GM23338 (cell line): ENCODE results near the gene AKAP17A. TPM values are rescaled to one million over a fixed set of nuclear protein-coding genes. Genes with fewer than 3 reads are reported as not detected.

Source experiments
- ATAC-seq: fragments of 200-7000 bp; cut with Tn5 transposase; 3 replicates; pipeline ENCODE4 v1.9.1; 2020
- DNase-seq: peaks from one replicate; pipeline ENCODE4 v3.0.0-alpha.2; 2015; ENCODE audit warnings: low spot score
- H2AFZ ChIP-seq: fragments of 200-600 bp; sonication (generic); 2 replicates; pipeline ENCODE4 v1.8.0; 2016; ENCODE audit warnings: antibody characterized with exemption, mild to moderate bottlenecking, moderate library complexity
- H3F3A ChIP-seq: fragments of 200-600 bp; sonication (generic); replicated peaks from 2 replicates; pipeline ENCODE4 v1.8.0; 2017; ENCODE audit warnings: antibody characterized with exemption, mixed run types, low read depth
- H3K27ac ChIP-seq: fragments of 200-600 bp; sonication (generic); 2 replicates; pipeline ENCODE4 v1.6.1; 2016; ENCODE audit warnings: low read depth
- H3K27me3 ChIP-seq: fragments of 200-600 bp; sonication (generic); 2 replicates; pipeline ENCODE4 v1.8.0; 2016; ENCODE audit warnings: mild to moderate bottlenecking, mixed run types, moderate library complexity; ENCODE audit not compliant: insufficient read depth
- H3K36me3 ChIP-seq: fragments of 200-600 bp; sonication (generic); 2 replicates; pipeline ENCODE4 v1.8.0; 2016; ENCODE audit warnings: mild to moderate bottlenecking; ENCODE audit not compliant: insufficient read depth
- H3K4me1 ChIP-seq: fragments of 200-600 bp; sonication (generic); 2 replicates; pipeline ENCODE4 v1.8.0; 2016; ENCODE audit warnings: mild to moderate bottlenecking, moderate library complexity; ENCODE audit not compliant: insufficient read depth
- H3K4me2 ChIP-seq: fragments of 200-600 bp; sonication (generic); 2 replicates; pipeline ENCODE4 v1.7.1; 2017; ENCODE audit warnings: mixed run types
- H3K4me3 ChIP-seq: fragments of 200-600 bp; sonication (generic); 2 replicates; pipeline ENCODE4 v1.6.1; 2016; ENCODE audit warnings: mixed run types
- H3K79me2 ChIP-seq: fragments of 200-600 bp; sonication (generic); replicated peaks from 2 replicates; pipeline ENCODE4 v1.8.0; 2017; ENCODE audit warnings: mild to moderate bottlenecking; ENCODE audit not compliant: insufficient read depth
- H3K9me2 ChIP-seq: fragments of 200-600 bp; sonication (generic); 2 replicates; pipeline ENCODE4 v1.8.0; 2017; ENCODE audit not compliant: insufficient read depth
- H4K20me1 ChIP-seq: fragments of 200-600 bp; sonication (generic); replicated peaks from 2 replicates; pipeline ENCODE4 v1.8.0; 2017; ENCODE audit warnings: mild to moderate bottlenecking; ENCODE audit not compliant: insufficient read depth
- H3K27ac Mint-ChIP-seq: 2 replicates; pipeline ENCODE4 v1.8.0; 2020; ENCODE audit warnings: inconsistent platforms, mild to moderate bottlenecking, moderate library complexity, mixed read lengths
- H3K27me3 Mint-ChIP-seq: 3 replicates; pipeline ENCODE4 v1.8.0; 2022; ENCODE audit warnings: low read depth, mild to moderate bottlenecking, moderate library complexity, mixed read lengths, inconsistent platforms; ENCODE audit not compliant: insufficient read depth, poor library complexity
- H3K36me3 Mint-ChIP-seq: 3 replicates; pipeline ENCODE4 v1.8.0; 2021; ENCODE audit warnings: low read depth, mild to moderate bottlenecking, inconsistent platforms, moderate library complexity, mixed read lengths
- H3K4me1 Mint-ChIP-seq: 3 replicates; pipeline ENCODE4 v1.8.0; 2020; ENCODE audit warnings: mild to moderate bottlenecking, inconsistent platforms, mixed read lengths
- H3K4me3 Mint-ChIP-seq: 3 replicates; pipeline ENCODE4 v1.8.0; 2021; ENCODE audit warnings: moderate library complexity, mild to moderate bottlenecking, inconsistent platforms, mixed read lengths
- H3K9me3 Mint-ChIP-seq: 3 replicates; pipeline ENCODE4 v1.8.0; 2020; ENCODE audit warnings: moderate library complexity, mild to moderate bottlenecking, inconsistent platforms, mixed read lengths
- CREB1 ChIP-seq: fragments of 250-450 bp; sonication (Bioruptor Pico); IDR thresholded peaks from 2 replicates; pipeline ENCODE4 v1.5.0; 2020; ENCODE audit warnings: low read depth, mild to moderate bottlenecking, moderate library complexity
- EZH2 ChIP-seq: fragments of 200-600 bp; sonication (generic); IDR thresholded peaks from one replicate; pipeline ENCODE4 v1.8.0; 2017; ENCODE audit warnings: antibody characterized with exemption, mild to moderate bottlenecking, low read depth; ENCODE audit not compliant: unreplicated experiment
- EZH2phosphoT487 ChIP-seq: fragments of 200-600 bp; sonication (generic); IDR thresholded peaks from one replicate; pipeline ENCODE4 v1.8.1; 2018; ENCODE audit warnings: antibody characterized with exemption; ENCODE audit not compliant: unreplicated experiment
- JUNB ChIP-seq: IDR thresholded peaks from one replicate; pipeline ENCODE4 v1.6.1; 2016; ENCODE audit warnings: antibody characterized with exemption; ENCODE audit not compliant: unreplicated experiment
- NANOG ChIP-seq: IDR thresholded peaks from 2 replicates; pipeline ENCODE4 v1.6.1; 2016; ENCODE audit warnings: antibody characterized with exemption, borderline replicate concordance
- POLR2AphosphoS5 ChIP-seq: IDR thresholded peaks from 2 replicates; pipeline ENCODE4 v1.6.1; 2016; ENCODE audit warnings: antibody characterized with exemption, low read depth
- STAT1 ChIP-seq: IDR thresholded peaks from one replicate; pipeline ENCODE4 v1.6.1; 2016; ENCODE audit warnings: antibody characterized with exemption; ENCODE audit not compliant: unreplicated experiment
- ZNF114 ChIP-seq: fragments of 250-450 bp; sonication (Bioruptor Pico); IDR thresholded peaks from 2 replicates; pipeline ENCODE4 v1.5.0; 2020; ENCODE audit warnings: mild to moderate bottlenecking, moderate library complexity
- ZNF331 ChIP-seq: fragments of 250-450 bp; sonication (Bioruptor Pico); IDR thresholded peaks from 2 replicates; pipeline ENCODE4 v1.5.0; 2020; ENCODE audit warnings: low read depth, mild to moderate bottlenecking, moderate library complexity
- polyA plus RNA-seq: library from polyadenylated mRNA; unstranded; fragments of >200 nt; fragmentation: Nextera tagmentation; extraction: Ambion mirVana; gene quantifications from 2 replicates; pipeline ENCODE4 v1.2.1, GENCODE V29; 2016
- total RNA-seq: library from RNA; depleted of rRNA; stranded (reverse); fragments of >200 nt; shearing (Covaris generic); gene quantifications from 2 replicates; pipeline ENCODE4 v1.2.3, GENCODE V29; 2014
- TF ChIP-seq, protein P1 (sequence below), 2 experiments: fragments of 200-600 bp in 1 of 2; sonication (generic) in 1 of 2; conservative IDR thresholded peaks; 2 replicates each; pipeline versions ENCODE4 v1.5.1 to v1.6.1; 2016 to 2017; ENCODE audit warnings: antibody characterized with exemption in 2 of 2, low read depth in 2 of 2, mild to moderate bottlenecking in 2 of 2, moderate library complexity in 1 of 2
- TF ChIP-seq, protein P2 (sequence below): fragments of 250-450 bp; sonication (Bioruptor Pico); IDR thresholded peaks from 2 replicates; pipeline ENCODE4 v1.5.0; 2020; ENCODE audit warnings: mild to moderate bottlenecking, moderate library complexity
- TF ChIP-seq, protein P3 (sequence below): IDR thresholded peaks from 2 replicates; pipeline ENCODE4 v1.6.1; 2016; ENCODE audit warnings: antibody characterized with exemption

AKAP17A gene
- total and polyA plus RNA-seq, 2 experiments from 2014 or later: 27.6 to 64.3 TPM

DNA sequence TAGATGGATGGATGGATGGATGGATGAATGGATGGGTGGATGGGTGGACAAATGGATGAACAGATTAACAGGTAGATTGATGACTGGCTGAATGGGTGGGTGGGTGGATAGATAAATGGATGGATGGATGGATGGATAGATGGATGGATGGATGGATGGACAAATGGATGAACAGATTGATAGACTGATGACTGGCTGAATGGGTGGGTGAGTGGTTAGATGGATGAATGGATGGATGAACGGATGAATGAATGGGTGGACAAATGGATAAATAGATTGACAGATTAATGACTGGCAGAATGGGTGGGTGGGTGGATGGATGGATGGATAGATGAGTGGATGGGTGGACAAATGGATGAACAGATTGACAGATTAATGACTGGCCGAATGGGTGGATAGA lies 13.6 kb upstream of the AKAP17A start:
- Histone ChIP-seq H3K4me1 (no peaks in the 10 kb centered on the region), H3K27ac (no peak overlapping the region), H3F3A (no peaks in the 10 kb centered on the region), H3K36me3 (no peaks in the 10 kb centered on the region), H2AFZ (no peak overlapping the region), H3K79me2 (no peaks in the 10 kb centered on the region), H3K27me3 (no peaks in the 10 kb centered on the region), H4K20me1 (no peaks in the 10 kb centered on the region), H3K9me2 (0 out of 2 replicates have a peak, but pooled peaks cover 13% of the 10 kb centered on the region), H3K4me2 (no peak overlapping the region), H3K4me3 (no peak overlapping the region)
- DNase-seq (no peak), ATAC-seq (no peak)
- Mint-ChIP-seq H3K27me3 (no peaks in the 10 kb centered on the region), H3K4me3 (no peak overlapping the region), H3K36me3 (peaks cover 2% of the 10 kb centered on the region; the same call in 1 of the 3 replicates), H3K27ac (no peak overlapping the region), H3K9me3 (peaks cover 39% of the 10 kb centered on the region), H3K4me1 (no peaks in the 10 kb centered on the region)
- TF ChIP-seq ZNF114 (CRISPR knock-in tag) (no peak), ZNF331 (CRISPR knock-in tag) (no peak), STAT1 (no peak), CREB1 (CRISPR knock-in tag) (no peak)
- TF ChIP-seq, protein P1, sequence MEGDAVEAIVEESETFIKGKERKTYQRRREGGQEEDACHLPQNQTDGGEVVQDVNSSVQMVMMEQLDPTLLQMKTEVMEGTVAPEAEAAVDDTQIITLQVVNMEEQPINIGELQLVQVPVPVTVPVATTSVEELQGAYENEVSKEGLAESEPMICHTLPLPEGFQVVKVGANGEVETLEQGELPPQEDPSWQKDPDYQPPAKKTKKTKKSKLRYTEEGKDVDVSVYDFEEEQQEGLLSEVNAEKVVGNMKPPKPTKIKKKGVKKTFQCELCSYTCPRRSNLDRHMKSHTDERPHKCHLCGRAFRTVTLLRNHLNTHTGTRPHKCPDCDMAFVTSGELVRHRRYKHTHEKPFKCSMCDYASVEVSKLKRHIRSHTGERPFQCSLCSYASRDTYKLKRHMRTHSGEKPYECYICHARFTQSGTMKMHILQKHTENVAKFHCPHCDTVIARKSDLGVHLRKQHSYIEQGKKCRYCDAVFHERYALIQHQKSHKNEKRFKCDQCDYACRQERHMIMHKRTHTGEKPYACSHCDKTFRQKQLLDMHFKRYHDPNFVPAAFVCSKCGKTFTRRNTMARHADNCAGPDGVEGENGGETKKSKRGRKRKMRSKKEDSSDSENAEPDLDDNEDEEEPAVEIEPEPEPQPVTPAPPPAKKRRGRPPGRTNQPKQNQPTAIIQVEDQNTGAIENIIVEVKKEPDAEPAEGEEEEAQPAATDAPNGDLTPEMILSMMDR (conservative IDR thresholded peaks at IDR 0.05; ENCODE audit: low read depth in 2 of 2): no peak

DNA sequence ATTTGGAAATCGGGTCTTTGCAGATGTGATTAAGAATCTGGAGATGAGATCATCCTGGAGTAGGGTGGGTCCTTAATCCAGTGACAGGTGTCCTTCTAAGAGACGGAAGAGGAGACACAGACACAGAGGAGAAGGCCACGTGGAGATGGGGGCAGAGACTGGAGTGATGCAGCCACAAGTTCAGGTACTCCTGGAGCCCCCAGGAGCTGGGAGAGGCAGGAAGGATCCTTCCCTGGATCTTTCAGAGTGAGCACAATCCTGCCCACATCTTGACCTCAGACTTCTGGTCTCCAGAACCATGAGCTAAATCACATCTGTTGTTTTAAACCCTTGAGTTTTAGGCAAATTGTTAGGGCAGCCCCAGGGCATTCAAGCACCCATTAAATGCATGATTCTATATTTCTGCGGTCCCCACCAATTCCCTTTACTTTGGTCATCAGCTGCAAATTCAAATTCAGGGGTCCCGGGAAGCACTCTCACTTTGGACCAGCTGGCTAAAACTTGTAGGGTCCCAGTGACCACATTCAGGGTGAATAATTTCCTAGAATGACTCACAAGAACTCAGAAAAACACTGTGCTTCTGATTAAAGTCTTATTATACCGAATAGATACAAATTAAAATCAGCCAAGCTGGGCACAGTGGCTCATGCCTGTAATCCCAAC lies 12.8 kb upstream of the AKAP17A start:
- no peaks in the 10 kb centered on the region for H3K36me3 ChIP-seq
- H3K27me3 ChIP-seq: no peaks in the 10 kb centered on the region
- Mint-ChIP-seq H3K4me3 (no peak overlapping the region), H3K9me3 (peaks cover 39% of the 10 kb centered on the region), H3K27me3 (no peaks in the 10 kb centered on the region), H3K36me3 (peaks cover 6% of the 10 kb centered on the region; the same call in 1 of the 3 replicates), H3K27ac (no peak overlapping the region), H3K4me1 (no peaks in the 10 kb centered on the region)
- 0 out of 2 replicates have a peak, but pooled peaks cover 13% of the 10 kb centered on the region for H3K9me2 ChIP-seq
- ATAC-seq (no peak), DNase-seq (no peak)
- no peaks in the 10 kb centered on the region for H4K20me1 ChIP-seq
- H3K4me2 ChIP-seq: no peak overlapping the region
- TF ChIP-seq POLR2AphosphoS5 (no peak), ZNF331 (CRISPR knock-in tag) (no peak), NANOG (no peak), EZH2 (no peak), JUNB (no peak), EZH2phosphoT487 (no peak), ZNF114 (CRISPR knock-in tag) (no peak)
- TF ChIP-seq, protein P2, sequence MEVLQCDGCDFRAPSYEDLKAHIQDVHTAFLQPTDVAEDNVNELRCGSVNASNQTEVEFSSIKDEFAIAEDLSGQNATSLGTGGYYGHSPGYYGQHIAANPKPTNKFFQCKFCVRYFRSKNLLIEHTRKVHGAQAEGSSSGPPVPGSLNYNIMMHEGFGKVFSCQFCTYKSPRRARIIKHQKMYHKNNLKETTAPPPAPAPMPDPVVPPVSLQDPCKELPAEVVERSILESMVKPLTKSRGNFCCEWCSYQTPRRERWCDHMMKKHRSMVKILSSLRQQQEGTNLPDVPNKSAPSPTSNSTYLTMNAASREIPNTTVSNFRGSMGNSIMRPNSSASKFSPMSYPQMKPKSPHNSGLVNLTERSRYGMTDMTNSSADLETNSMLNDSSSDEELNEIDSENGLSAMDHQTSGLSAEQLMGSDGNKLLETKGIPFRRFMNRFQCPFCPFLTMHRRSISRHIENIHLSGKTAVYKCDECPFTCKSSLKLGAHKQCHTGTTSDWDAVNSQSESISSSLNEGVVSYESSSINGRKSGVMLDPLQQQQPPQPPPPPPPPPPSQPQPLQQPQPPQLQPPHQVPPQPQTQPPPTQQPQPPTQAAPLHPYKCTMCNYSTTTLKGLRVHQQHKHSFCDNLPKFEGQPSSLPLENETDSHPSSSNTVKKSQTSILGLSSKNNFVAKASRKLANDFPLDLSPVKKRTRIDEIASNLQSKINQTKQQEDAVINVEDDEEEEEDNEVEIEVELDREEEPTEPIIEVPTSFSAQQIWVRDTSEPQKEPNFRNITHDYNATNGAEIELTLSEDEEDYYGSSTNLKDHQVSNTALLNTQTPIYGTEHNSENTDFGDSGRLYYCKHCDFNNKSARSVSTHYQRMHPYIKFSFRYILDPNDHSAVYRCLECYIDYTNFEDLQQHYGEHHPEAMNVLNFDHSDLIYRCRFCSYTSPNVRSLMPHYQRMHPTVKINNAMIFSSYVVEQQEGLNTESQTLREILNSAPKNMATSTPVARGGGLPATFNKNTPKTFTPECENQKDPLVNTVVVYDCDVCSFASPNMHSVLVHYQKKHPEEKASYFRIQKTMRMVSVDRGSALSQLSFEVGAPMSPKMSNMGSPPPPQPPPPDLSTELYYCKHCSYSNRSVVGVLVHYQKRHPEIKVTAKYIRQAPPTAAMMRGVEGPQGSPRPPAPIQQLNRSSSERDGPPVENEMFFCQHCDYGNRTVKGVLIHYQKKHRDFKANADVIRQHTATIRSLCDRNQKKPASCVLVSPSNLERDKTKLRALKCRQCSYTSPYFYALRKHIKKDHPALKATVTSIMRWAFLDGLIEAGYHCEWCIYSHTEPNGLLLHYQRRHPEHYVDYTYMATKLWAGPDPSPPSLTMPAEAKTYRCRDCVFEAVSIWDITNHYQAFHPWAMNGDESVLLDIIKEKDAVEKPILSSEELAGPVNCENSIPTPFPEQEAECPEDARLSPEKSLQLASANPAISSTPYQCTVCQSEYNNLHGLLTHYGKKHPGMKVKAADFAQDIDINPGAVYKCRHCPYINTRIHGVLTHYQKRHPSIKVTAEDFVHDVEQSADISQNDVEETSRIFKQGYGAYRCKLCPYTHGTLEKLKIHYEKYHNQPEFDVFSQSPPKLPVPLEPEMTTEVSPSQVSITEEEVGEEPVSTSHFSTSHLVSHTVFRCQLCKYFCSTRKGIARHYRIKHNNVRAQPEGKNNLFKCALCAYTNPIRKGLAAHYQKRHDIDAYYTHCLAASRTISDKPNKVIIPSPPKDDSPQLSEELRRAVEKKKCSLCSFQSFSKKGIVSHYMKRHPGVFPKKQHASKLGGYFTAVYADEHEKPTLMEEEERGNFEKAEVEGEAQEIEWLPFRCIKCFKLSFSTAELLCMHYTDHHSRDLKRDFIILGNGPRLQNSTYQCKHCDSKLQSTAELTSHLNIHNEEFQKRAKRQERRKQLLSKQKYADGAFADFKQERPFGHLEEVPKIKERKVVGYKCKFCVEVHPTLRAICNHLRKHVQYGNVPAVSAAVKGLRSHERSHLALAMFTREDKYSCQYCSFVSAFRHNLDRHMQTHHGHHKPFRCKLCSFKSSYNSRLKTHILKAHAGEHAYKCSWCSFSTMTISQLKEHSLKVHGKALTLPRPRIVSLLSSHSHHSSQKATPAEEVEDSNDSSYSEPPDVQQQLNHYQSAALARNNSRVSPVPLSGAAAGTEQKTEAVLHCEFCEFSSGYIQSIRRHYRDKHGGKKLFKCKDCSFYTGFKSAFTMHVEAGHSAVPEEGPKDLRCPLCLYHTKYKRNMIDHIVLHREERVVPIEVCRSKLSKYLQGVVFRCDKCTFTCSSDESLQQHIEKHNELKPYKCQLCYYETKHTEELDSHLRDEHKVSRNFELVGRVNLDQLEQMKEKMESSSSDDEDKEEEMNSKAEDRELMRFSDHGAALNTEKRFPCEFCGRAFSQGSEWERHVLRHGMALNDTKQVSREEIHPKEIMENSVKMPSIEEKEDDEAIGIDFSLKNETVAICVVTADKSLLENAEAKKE (CRISPR knock-in tag): no peak
- TF ChIP-seq, protein P3, sequence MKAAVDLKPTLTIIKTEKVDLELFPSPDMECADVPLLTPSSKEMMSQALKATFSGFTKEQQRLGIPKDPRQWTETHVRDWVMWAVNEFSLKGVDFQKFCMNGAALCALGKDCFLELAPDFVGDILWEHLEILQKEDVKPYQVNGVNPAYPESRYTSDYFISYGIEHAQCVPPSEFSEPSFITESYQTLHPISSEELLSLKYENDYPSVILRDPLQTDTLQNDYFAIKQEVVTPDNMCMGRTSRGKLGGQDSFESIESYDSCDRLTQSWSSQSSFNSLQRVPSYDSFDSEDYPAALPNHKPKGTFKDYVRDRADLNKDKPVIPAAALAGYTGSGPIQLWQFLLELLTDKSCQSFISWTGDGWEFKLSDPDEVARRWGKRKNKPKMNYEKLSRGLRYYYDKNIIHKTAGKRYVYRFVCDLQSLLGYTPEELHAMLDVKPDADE: no peak
- H2AFZ ChIP-seq: no peak overlapping the region
- H3K4me3 ChIP-seq: no peak overlapping the region
- no peak overlapping the region for H3K27ac ChIP-seq
- H3K79me2 ChIP-seq: no peaks in the 10 kb centered on the region
- no peaks in the 10 kb centered on the region for H3F3A ChIP-seq
- H3K4me1 ChIP-seq: no peaks in the 10 kb centered on the region
